Natural killer cell (primary cell): ENCODE measurements around the gene NSMCE1. TPM values are rescaled to one million over a fixed set of nuclear protein-coding genes. Genes with fewer than 3 reads are reported as not detected.
A peak's percentile ranks its signal among the peaks of the same experiment; 100 is the strongest.

ENCODE experiments used
- ATAC-seq, 3 donors: fragments of 150-1000 bp in 2 of 3; fragments of 200-7000 bp in 1 of 3; cut with Tn5 transposase; 1 replicate in 1 of 3; 2 replicates in 2 of 3; pipeline ENCODE4 v1.10.0; 2021; ENCODE audit warnings: mild to moderate bottlenecking in 2 of 3, moderate library complexity in 2 of 3
- DNase-seq, 2 donors: peaks; one replicate each; pipeline versions ENCODE4 v3.0.0 to v3.0.0-alpha.2; 2013 to 2021; ENCODE audit warnings: mixed read lengths in 1 of 2
- H3K27ac ChIP-seq: one replicate; pipeline ENCODE4 v1.5.1; 2013; ENCODE audit warnings: mild to moderate bottlenecking, low read length
- H3K27me3 ChIP-seq: one replicate; pipeline ENCODE4 v1.6.1; 2013; ENCODE audit warnings: low read length; ENCODE audit not compliant: control insufficient read depth, insufficient read depth
- H3K36me3 ChIP-seq: one replicate; pipeline ENCODE4 v1.6.1; 2013; ENCODE audit warnings: low read length; ENCODE audit not compliant: control insufficient read depth, insufficient read depth
- H3K4me1 ChIP-seq: one replicate; pipeline ENCODE4 v1.6.1; 2013; ENCODE audit warnings: low read length; ENCODE audit not compliant: control insufficient read depth, insufficient read depth
- H3K4me3 ChIP-seq: one replicate; pipeline ENCODE4 v1.5.1; 2013; ENCODE audit warnings: low read length
- H3K9me3 ChIP-seq: one replicate; pipeline ENCODE4 v1.6.1; 2013; ENCODE audit warnings: low read length; ENCODE audit not compliant: control insufficient read depth, insufficient read depth
- H3K27ac Mint-ChIP-seq, 2 donors: one replicate each; pipeline ENCODE4 v1.8.0; 2022; ENCODE audit warnings: mild to moderate bottlenecking in 2 of 2, mixed read lengths in 2 of 2, moderate library complexity in 1 of 2
- H3K27me3 Mint-ChIP-seq, 2 donors: one replicate each; pipeline ENCODE4 v1.8.0; 2022; ENCODE audit warnings: low read depth in 2 of 2, mixed read lengths in 2 of 2
- H3K36me3 Mint-ChIP-seq: one replicate; pipeline ENCODE4 v1.8.0; 2022; ENCODE audit warnings: mixed read lengths
- H3K4me1 Mint-ChIP-seq, 2 donors: one replicate each; pipeline ENCODE4 v1.8.0; 2022; ENCODE audit warnings: mixed read lengths in 2 of 2
- H3K4me3 Mint-ChIP-seq: one replicate; pipeline ENCODE4 v1.8.0; 2022; ENCODE audit warnings: mild to moderate bottlenecking, moderate library complexity, mixed read lengths
- H3K9me3 Mint-ChIP-seq, 2 donors: one replicate each; pipeline ENCODE4 v1.8.0; 2022; ENCODE audit warnings: mixed read lengths in 2 of 2
- WGBS: methylation state at CpG from one replicate; pipeline ENCODE4 v1.1.7; 2013; ENCODE audit warnings: missing lambda C conversion rate; ENCODE audit not compliant: insufficient coverage; 5-methylcytosine and 5-hydroxymethylcytosine counted together
- intact Hi-C: fragments of 100-400 bp; cut with micrococcal nuclease; formaldehyde crosslinking; loops from one replicate; pipeline ENCODE4 v1.14.2; 2022
- total RNA-seq, 4 donors: library from RNA; stranded (reverse); fragments of 120-200 nt in 1 of 4; gene quantifications; one replicate each; pipeline versions ENCODE4 v1.2.3 to v1.2.4, GENCODE V29; 2013 to 2022
- TF ChIP-seq, protein P1 (sequence below): fragments of 200-600 bp; IDR thresholded peaks from one replicate; pipeline ENCODE4 v1.8.0; 2022; ENCODE audit warnings: antibody characterized with exemption

NSMCE1 gene
- total RNA-seq, 3 donors from 2014 or later (not counting 1 experiment from before 2014, with no cell fraction given): 29.4 to 42.7 (median 37.7) TPM

DNA sequence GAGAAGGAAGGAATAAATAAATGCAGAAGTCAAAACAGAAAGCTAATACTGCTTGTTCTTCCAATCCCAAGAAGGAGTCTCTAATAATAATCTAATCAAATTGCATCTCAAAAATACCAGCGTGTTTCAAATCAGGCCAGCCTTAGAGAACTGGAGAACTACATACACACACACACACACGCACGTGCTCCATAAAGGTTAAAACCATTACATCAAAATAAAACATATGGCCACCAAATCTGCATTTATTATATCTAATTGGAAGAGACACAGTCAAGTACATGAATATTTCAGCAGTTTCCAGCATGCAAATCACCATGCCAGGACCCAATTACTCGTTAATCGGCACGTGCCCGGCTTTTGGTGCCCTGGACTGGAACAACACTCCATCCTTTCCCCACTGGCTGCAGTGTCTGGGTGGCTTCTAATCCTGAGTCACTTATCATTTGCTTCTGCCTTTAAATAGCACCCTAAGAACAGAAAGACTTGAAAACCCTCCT is 85.6 kb downstream of the NSMCE1 start:
- no peaks in the 10 kb centered on the region for H3K9me3 ChIP-seq
- no peaks in the 10 kb centered on the region for H3K36me3 ChIP-seq
- no peaks in the 10 kb centered on the region for H3K9me3 Mint-ChIP-seq
- H3K36me3 Mint-ChIP-seq: no peaks in the 10 kb centered on the region
- no peak for ATAC-seq
- no peaks in the 10 kb centered on the region for H3K27me3 ChIP-seq
- no peak overlapping the region for H3K4me3 ChIP-seq
- H3K27me3 Mint-ChIP-seq: no peaks in the 10 kb centered on the region
- H3K27ac Mint-ChIP-seq: no peak overlapping the region
- H3K4me3 Mint-ChIP-seq: no peak overlapping the region
- intact Hi-C loops: no loop called here
- no peak overlapping the region for H3K27ac ChIP-seq
- peaks cover 10% of the 10 kb centered on the region for H3K4me1 ChIP-seq
- H3K4me1 Mint-ChIP-seq: peaks cover 9 to 16% of the 10 kb centered on the region in 2 donors
- DNase-seq: no peak
- TF ChIP-seq, protein P1, sequence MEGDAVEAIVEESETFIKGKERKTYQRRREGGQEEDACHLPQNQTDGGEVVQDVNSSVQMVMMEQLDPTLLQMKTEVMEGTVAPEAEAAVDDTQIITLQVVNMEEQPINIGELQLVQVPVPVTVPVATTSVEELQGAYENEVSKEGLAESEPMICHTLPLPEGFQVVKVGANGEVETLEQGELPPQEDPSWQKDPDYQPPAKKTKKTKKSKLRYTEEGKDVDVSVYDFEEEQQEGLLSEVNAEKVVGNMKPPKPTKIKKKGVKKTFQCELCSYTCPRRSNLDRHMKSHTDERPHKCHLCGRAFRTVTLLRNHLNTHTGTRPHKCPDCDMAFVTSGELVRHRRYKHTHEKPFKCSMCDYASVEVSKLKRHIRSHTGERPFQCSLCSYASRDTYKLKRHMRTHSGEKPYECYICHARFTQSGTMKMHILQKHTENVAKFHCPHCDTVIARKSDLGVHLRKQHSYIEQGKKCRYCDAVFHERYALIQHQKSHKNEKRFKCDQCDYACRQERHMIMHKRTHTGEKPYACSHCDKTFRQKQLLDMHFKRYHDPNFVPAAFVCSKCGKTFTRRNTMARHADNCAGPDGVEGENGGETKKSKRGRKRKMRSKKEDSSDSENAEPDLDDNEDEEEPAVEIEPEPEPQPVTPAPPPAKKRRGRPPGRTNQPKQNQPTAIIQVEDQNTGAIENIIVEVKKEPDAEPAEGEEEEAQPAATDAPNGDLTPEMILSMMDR: no peak
- WGBS: 92% methylated on average over 7 of the region's 7 CpGs

DNA sequence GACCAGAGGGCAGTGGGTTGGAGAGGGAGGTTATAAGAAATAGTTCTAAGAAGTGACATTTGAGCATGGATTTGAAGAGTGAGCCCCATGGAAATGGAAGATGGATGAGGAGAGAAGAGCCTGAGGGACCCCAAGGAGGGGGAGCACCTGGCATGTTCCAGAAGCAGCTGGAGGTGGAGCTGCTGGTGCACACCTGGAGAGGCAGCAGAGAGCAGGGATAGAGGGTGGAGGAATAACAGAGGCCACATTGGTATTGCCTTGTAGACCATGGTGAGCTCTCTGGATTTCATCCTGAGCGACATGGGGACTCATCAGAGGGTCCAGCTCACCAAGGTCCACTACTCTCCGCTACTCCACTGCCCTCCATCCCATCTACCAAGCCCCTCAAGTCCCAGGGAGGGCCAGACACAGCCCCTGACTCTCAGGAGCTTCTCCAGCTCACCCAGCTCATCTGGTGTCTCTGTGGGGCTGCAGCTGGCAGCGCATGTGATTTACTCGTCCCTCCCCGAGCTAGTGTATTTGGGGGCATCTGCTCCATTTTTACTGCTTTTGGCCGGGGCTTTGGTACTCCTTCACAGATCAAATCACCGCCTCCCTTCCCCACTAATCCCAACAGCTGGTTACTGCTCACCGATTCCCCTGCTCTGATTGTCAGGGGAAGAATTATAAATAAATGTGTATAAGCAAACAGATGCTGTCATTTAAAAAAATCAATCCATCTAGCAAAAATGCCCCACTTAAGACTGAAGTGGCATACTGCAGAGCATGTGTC is 87.4 kb downstream of the NSMCE1 start:
- no peaks in the 10 kb centered on the region for H3K36me3 Mint-ChIP-seq
- H3K4me3 Mint-ChIP-seq: no peak overlapping the region
- H3K9me3 Mint-ChIP-seq: no peaks in the 10 kb centered on the region
- peaks cover 10% of the 10 kb centered on the region for H3K4me1 ChIP-seq
- no peaks in the 10 kb centered on the region for H3K27me3 ChIP-seq
- H3K4me1 Mint-ChIP-seq: peaks cover 9 to 16% of the 10 kb centered on the region in 2 donors
- no peak overlapping the region for H3K4me3 ChIP-seq
- ATAC-seq (no peak), DNase-seq (peak in 1 of 2 donors; percentile 9)
- TF ChIP-seq, protein P1: no peak
- H3K27ac ChIP-seq: no peak overlapping the region
- intact Hi-C loops: no loop called here
- no peaks in the 10 kb centered on the region for H3K36me3 ChIP-seq
- peak overlapping the region in 1 of 2 donors; percentile 2 for H3K27ac Mint-ChIP-seq
- 96% methylated on average over 5 of the region's 8 CpGs for WGBS
- H3K27me3 Mint-ChIP-seq: no peaks in the 10 kb centered on the region
- no peaks in the 10 kb centered on the region for H3K9me3 ChIP-seq

DNA sequence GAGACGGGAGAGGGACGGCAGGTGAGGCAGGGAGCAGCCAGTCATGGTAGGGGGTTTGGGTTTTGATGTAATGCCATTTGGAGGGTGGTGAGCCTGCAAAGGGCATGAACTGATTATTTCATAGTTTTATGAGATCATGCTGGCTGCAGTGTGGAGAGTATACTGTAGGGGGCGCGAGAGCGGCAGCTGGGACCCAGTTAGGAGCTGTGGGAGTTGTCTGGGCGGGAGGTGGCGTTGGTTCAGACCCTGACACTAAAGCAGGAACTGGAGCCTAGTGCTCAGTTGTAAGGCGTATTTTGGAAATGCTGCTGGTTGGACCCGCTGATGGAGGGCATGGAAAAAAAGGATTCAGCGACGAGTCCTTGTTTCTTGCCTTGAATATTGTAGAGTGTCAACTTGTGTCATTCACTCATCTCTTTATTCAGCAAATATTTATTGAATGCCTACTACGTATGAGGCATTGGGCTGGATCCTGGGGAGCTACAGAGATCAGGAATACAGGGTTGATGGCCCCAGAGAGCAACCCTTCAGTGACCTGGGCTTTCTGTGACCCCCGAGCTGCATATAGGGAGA is 89.0 kb downstream of the NSMCE1 start:
- H3K9me3 Mint-ChIP-seq: no peaks in the 10 kb centered on the region
- no peak overlapping the region for H3K4me3 ChIP-seq
- peak overlapping the region in 1 of 2 donors; percentile 71 for H3K27ac Mint-ChIP-seq
- H3K4me3 Mint-ChIP-seq: peak overlapping the region; percentile 0
- peak; percentile 80 to 92 for DNase-seq
- no peak overlapping the region for H3K27ac ChIP-seq
- intact Hi-C loops: loop anchor here (1.0 to 2.0 kb wide), 2 partner anchors 189 to 278 kb away; no protein-coding TSS in a partner anchor
- no peaks in the 10 kb centered on the region for H3K27me3 ChIP-seq
- H3K4me1 Mint-ChIP-seq: peaks cover 11 to 16% of the 10 kb centered on the region in 2 donors
- H3K36me3 Mint-ChIP-seq: no peaks in the 10 kb centered on the region
- H3K36me3 ChIP-seq: no peaks in the 10 kb centered on the region
- H3K4me1 ChIP-seq: peaks cover 13% of the 10 kb centered on the region
- no peaks in the 10 kb centered on the region for H3K9me3 ChIP-seq
- WGBS: 26% methylated on average over 13 of the region's 13 CpGs
- TF ChIP-seq, protein P1: peak; percentile 87
- peak; percentile 98 to 100 (median 100) for ATAC-seq
- no peaks in the 10 kb centered on the region for H3K27me3 Mint-ChIP-seq
